Measurements from ENCODE around the gene TREML1.

- TF ChIP-seq CREB1 (IDR thresholded peaks at IDR 0.05; ENCODE audit: low read depth), result no peak
- TF ChIP-seq, protein P1, sequence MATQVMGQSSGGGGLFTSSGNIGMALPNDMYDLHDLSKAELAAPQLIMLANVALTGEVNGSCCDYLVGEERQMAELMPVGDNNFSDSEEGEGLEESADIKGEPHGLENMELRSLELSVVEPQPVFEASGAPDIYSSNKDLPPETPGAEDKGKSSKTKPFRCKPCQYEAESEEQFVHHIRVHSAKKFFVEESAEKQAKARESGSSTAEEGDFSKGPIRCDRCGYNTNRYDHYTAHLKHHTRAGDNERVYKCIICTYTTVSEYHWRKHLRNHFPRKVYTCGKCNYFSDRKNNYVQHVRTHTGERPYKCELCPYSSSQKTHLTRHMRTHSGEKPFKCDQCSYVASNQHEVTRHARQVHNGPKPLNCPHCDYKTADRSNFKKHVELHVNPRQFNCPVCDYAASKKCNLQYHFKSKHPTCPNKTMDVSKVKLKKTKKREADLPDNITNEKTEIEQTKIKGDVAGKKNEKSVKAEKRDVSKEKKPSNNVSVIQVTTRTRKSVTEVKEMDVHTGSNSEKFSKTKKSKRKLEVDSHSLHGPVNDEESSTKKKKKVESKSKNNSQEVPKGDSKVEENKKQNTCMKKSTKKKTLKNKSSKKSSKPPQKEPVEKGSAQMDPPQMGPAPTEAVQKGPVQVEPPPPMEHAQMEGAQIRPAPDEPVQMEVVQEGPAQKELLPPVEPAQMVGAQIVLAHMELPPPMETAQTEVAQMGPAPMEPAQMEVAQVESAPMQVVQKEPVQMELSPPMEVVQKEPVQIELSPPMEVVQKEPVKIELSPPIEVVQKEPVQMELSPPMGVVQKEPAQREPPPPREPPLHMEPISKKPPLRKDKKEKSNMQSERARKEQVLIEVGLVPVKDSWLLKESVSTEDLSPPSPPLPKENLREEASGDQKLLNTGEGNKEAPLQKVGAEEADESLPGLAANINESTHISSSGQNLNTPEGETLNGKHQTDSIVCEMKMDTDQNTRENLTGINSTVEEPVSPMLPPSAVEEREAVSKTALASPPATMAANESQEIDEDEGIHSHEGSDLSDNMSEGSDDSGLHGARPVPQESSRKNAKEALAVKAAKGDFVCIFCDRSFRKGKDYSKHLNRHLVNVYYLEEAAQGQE (IDR thresholded peaks at IDR 0.05; ENCODE audit: low read depth), result no peak
- no peak for TF ChIP-seq EGR1 (IDR thresholded peaks at IDR 0.05)
- no peak for TF ChIP-seq USF1 (IDR thresholded peaks at IDR 0.05)
- TF ChIP-seq, protein P2, sequence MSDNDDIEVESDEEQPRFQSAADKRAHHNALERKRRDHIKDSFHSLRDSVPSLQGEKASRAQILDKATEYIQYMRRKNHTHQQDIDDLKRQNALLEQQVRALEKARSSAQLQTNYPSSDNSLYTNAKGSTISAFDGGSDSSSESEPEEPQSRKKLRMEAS (IDR thresholded peaks at IDR 0.05), result no peak
- no peak for TF ChIP-seq YY1 (IDR thresholded peaks at IDR 0.05; ENCODE audit: low read depth)
- no peak for TF ChIP-seq TEAD4 (IDR thresholded peaks at IDR 0.05)
- TF ChIP-seq NFIC (IDR thresholded peaks at IDR 0.05), result no peak
- TF ChIP-seq TCF12 (IDR thresholded peaks at IDR 0.05; ENCODE audit: low read depth), result no peak
Observed at GRCh38 chr6:41197234-41197633, 43.1 kb upstream of the TREML1 start.

Data from Ishikawa (cell line).